Body of pancreas (tissue), 4 donors: Measurements from ENCODE around the gene RAB11FIP5.

ENCODE experiments used
- CTCF ChIP-seq, 7 experiments: fragments of 450-650 bp in 4 of 7; fragments of 200-600 bp in 3 of 7; sonication (generic) in 3 of 7; IDR thresholded peaks; one replicate each; pipeline ENCODE4 v1.5.1; 2016 to 2019; ENCODE audit warnings: antibody characterized with exemption in 7 of 7
- POLR2A ChIP-seq, 3 donors: fragments of 450-650 bp; IDR thresholded peaks; one replicate each; pipeline ENCODE4 v1.6.1; 2016; ENCODE audit warnings: antibody characterized with exemption in 3 of 3, mild to moderate bottlenecking in 2 of 3

- TF ChIP-seq CTCF (IDR thresholded peaks at IDR 0.05) (no peak), POLR2A (IDR thresholded peaks at IDR 0.05) (no peak)
Measured at GRCh38 chr2:73068147-73068546, 44.6 kb downstream of the RAB11FIP5 start.
